Activated naive CD8-positive, alpha-beta T cell treated with anti-CD3 and anti-CD28 coated beads for 36 hours (primary cell): Measurements from ENCODE around the gene CDH22. TPM values are rescaled to one million over a fixed set of nuclear protein-coding genes. Genes with fewer than 3 reads are reported as not detected.
A peak's percentile ranks its signal among the peaks of the same experiment; 100 is the strongest.

ENCODE experiments used
- DNase-seq: peaks from one replicate; pipeline ENCODE4 v3.0.0; 2021
- H3K27ac Mint-ChIP-seq: one replicate; pipeline ENCODE4 v1.8.0; 2022; ENCODE audit warnings: mild to moderate bottlenecking, moderate library complexity, mixed read lengths
- H3K27me3 Mint-ChIP-seq: one replicate; pipeline ENCODE4 v1.8.0; 2022; ENCODE audit warnings: mild to moderate bottlenecking, mixed read lengths
- H3K36me3 Mint-ChIP-seq: one replicate; pipeline ENCODE4 v1.8.0; 2021; ENCODE audit warnings: mild to moderate bottlenecking, mixed read lengths
- H3K4me1 Mint-ChIP-seq: one replicate; pipeline ENCODE4 v1.8.0; 2021; ENCODE audit warnings: mixed read lengths
- H3K4me3 Mint-ChIP-seq: one replicate; pipeline ENCODE4 v1.8.0; 2022; ENCODE audit warnings: mild to moderate bottlenecking, moderate library complexity, mixed read lengths
- H3K9me3 Mint-ChIP-seq: one replicate; pipeline ENCODE4 v1.8.0; 2022; ENCODE audit warnings: mixed read lengths
- total RNA-seq, 2 experiments: library from RNA; stranded (reverse); gene quantifications; one replicate each; pipeline ENCODE4 v1.2.3, GENCODE V29; 2021

The CDH22 gene
- total RNA-seq, 2 experiments from 2014 or later, result 0.12 TPM; not detected in 1

GRCh38 chr20:46174469-46175126 lies 133.7 kb downstream of the CDH22 start:
- Mint-ChIP-seq H3K9me3 (no peaks in the 10 kb centered on the region), H3K36me3 (no peaks in the 10 kb centered on the region), H3K4me1 (no peaks in the 10 kb centered on the region), H3K4me3 (no peak overlapping the region), H3K27me3 (peaks cover 71% of the 10 kb centered on the region), H3K27ac (no peak overlapping the region)
- peak; percentile 77 for DNase-seq

- no peaks in the 10 kb centered on the region for H3K4me1 Mint-ChIP-seq
- DNase-seq, result no peak
- peaks cover 64% of the 10 kb centered on the region for H3K27me3 Mint-ChIP-seq
- H3K9me3 Mint-ChIP-seq, result no peaks in the 10 kb centered on the region
- no peak overlapping the region for H3K27ac Mint-ChIP-seq
- H3K36me3 Mint-ChIP-seq, result no peaks in the 10 kb centered on the region
- H3K4me3 Mint-ChIP-seq, result no peak overlapping the region
These were observed 134.4 kb downstream of the CDH22 start for GRCh38 chr20:46173652-46174468.

- no peaks in the 10 kb centered on the region for H3K36me3 Mint-ChIP-seq
- H3K4me1 Mint-ChIP-seq, result no peaks in the 10 kb centered on the region
- no peak for DNase-seq
- peaks cover 56% of the 10 kb centered on the region for H3K27me3 Mint-ChIP-seq
- H3K4me3 Mint-ChIP-seq, result no peak overlapping the region
- no peaks in the 10 kb centered on the region for H3K9me3 Mint-ChIP-seq
- H3K27ac Mint-ChIP-seq, result no peak overlapping the region
These were observed 135.2 kb downstream of the CDH22 start for GRCh38 chr20:46172961-46173536.

GRCh38 chr20:46172455-46172854 lies 135.8 kb downstream of the CDH22 start:
- H3K4me3 Mint-ChIP-seq, result no peak overlapping the region
- no peaks in the 10 kb centered on the region for H3K9me3 Mint-ChIP-seq
- H3K27me3 Mint-ChIP-seq, result peaks cover 50% of the 10 kb centered on the region
- no peak for DNase-seq
- no peaks in the 10 kb centered on the region for H3K4me1 Mint-ChIP-seq
- H3K27ac Mint-ChIP-seq, result no peak overlapping the region
- no peaks in the 10 kb centered on the region for H3K36me3 Mint-ChIP-seq

DNA sequence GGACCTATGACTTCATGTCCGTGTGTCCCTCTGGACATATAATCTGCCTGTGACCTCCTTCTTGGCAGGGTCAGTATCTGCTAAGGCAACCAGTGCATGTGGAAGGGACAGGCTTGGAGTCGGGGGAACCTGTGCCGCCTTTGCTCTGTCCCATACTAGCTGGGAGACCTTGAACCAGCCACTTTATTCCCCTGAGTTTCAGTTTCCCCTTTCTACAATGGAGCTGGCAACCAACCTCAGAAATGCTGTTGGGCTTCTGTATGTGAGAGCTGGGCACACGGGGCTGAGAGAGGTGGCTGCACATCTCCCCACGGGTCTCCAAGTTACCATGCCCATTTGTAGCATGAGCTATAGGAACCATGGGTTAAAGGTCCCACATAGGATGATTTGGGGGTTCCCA lies 136.4 kb downstream of the CDH22 start:
- Mint-ChIP-seq H3K4me3 (no peak overlapping the region), H3K27me3 (peaks cover 46% of the 10 kb centered on the region), H3K9me3 (no peaks in the 10 kb centered on the region), H3K4me1 (no peaks in the 10 kb centered on the region), H3K36me3 (no peaks in the 10 kb centered on the region), H3K27ac (no peak overlapping the region)
- DNase-seq, result no peak

DNA sequence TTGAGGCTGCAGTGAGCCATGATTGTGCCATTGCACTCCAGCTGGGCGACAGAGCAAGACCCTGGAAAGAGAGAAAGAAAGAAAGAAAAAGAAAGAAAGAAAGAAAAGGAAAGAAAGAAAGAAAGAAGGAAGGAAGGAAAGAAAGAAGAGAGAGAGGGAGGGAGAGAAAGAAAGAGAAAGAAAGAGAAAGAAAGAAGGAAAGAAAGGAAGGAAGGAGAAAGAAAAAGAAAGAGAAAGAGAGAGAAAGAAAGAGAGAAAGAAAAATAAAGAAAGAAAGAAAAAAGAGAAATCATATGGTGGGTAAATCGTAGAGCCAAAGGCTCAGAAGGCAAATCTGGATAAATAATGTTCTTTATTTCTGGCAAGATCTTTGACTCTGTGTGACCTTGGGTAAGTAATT lies 136.8 kb downstream of the CDH22 start:
- DNase-seq, result no peak
- H3K4me3 Mint-ChIP-seq, result no peak overlapping the region

GRCh38 chr20:46169245-46170171 lies 138.8 kb downstream of the CDH22 start:
- H3K27me3 Mint-ChIP-seq, result peaks cover 28% of the 10 kb centered on the region
- no peak overlapping the region for H3K27ac Mint-ChIP-seq
- H3K4me1 Mint-ChIP-seq, result no peaks in the 10 kb centered on the region
- no peaks in the 10 kb centered on the region for H3K36me3 Mint-ChIP-seq
- H3K4me3 Mint-ChIP-seq, result no peak overlapping the region
- H3K9me3 Mint-ChIP-seq, result no peaks in the 10 kb centered on the region
- DNase-seq, result no peak

More for the DNA sequence above, 136.8 kb downstream of the CDH22 start:
- Mint-ChIP-seq H3K36me3 (no peaks in the 10 kb centered on the region), H3K4me1 (no peaks in the 10 kb centered on the region), H3K9me3 (no peaks in the 10 kb centered on the region), H3K27ac (no peak overlapping the region), H3K27me3 (peaks cover 43% of the 10 kb centered on the region)

DNA sequence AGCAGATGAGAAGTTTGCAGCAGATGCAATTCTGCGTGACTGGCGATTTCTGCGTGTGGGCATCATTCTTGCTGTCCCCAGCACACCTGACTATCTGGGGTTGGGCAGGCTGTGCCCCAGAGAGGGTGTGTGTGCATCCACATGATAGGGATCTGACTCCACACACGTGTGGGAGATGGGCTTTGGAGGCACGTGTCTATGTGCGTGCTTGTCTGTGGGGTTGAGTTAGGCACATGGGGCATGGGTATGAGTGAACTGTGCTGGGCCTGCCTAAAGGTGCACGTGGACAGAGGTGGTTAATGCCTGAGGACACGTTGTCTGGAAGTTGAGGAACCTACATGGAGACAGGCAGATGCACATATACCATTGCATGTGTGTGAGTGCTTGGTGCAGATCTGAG lies 139.9 kb downstream of the CDH22 start:
- no peaks in the 10 kb centered on the region for H3K36me3 Mint-ChIP-seq
- H3K4me3 Mint-ChIP-seq, result no peak overlapping the region
- H3K4me1 Mint-ChIP-seq, result no peaks in the 10 kb centered on the region

GRCh38 chr20:46167080-46167479 lies 141.2 kb downstream of the CDH22 start:
- Mint-ChIP-seq H3K4me3 (no peak overlapping the region), H3K9me3 (no peaks in the 10 kb centered on the region), H3K27me3 (peaks cover 11% of the 10 kb centered on the region), H3K36me3 (no peaks in the 10 kb centered on the region), H3K27ac (no peak overlapping the region), H3K4me1 (no peaks in the 10 kb centered on the region)
- no peak for DNase-seq

More for the DNA sequence above, 139.9 kb downstream of the CDH22 start:
- peaks cover 24% of the 10 kb centered on the region for H3K27me3 Mint-ChIP-seq
- H3K27ac Mint-ChIP-seq, result no peak overlapping the region
- no peaks in the 10 kb centered on the region for H3K9me3 Mint-ChIP-seq
- DNase-seq, result no peak

GRCh38 chr20:46164254-46164653 lies 144.0 kb downstream of the CDH22 start:
- no peaks in the 10 kb centered on the region for H3K9me3 Mint-ChIP-seq
- H3K36me3 Mint-ChIP-seq, result no peaks in the 10 kb centered on the region
- H3K4me3 Mint-ChIP-seq, result no peak overlapping the region
- peaks cover 6% of the 10 kb centered on the region for H3K27me3 Mint-ChIP-seq
- no peak overlapping the region for H3K27ac Mint-ChIP-seq
- DNase-seq, result no peak
- H3K4me1 Mint-ChIP-seq, result no peaks in the 10 kb centered on the region

GRCh38 chr20:46161921-46162320 lies 146.4 kb downstream of the CDH22 start:
- H3K36me3 Mint-ChIP-seq, result no peaks in the 10 kb centered on the region
- H3K4me1 Mint-ChIP-seq, result no peaks in the 10 kb centered on the region

DNA sequence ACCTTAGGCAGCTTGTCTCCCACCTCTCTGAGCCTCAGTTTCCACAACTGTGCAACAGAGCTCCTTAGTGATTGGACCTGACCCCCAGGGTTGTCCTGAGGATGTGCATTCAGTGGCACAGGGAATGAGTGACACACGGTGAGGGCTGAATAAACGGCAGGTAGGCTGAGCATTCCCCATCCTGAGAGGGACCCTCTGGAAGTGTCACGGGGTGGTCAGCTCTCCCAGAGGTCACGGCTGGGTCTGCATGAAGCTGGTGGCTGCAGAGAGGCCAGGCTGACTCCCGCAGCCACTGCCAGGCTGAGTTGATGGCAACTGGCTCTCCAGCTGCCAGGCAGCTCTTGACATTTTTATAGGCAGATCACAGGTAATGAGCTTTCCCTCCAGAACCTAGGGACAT lies 147.6 kb downstream of the CDH22 start:
- DNase-seq, result no peak
- H3K4me1 Mint-ChIP-seq, result no peaks in the 10 kb centered on the region
- peaks cover 6% of the 10 kb centered on the region for H3K27me3 Mint-ChIP-seq
- H3K27ac Mint-ChIP-seq, result no peak overlapping the region
- no peak overlapping the region for H3K4me3 Mint-ChIP-seq
- no peaks in the 10 kb centered on the region for H3K9me3 Mint-ChIP-seq
- H3K36me3 Mint-ChIP-seq, result no peaks in the 10 kb centered on the region

More at GRCh38 chr20:46161921-46162320, 146.4 kb downstream of the CDH22 start:
- no peak overlapping the region for H3K4me3 Mint-ChIP-seq
- DNase-seq, result no peak
- H3K27ac Mint-ChIP-seq, result no peak overlapping the region
- H3K27me3 Mint-ChIP-seq, result peaks cover 6% of the 10 kb centered on the region
- H3K9me3 Mint-ChIP-seq, result no peaks in the 10 kb centered on the region

DNA sequence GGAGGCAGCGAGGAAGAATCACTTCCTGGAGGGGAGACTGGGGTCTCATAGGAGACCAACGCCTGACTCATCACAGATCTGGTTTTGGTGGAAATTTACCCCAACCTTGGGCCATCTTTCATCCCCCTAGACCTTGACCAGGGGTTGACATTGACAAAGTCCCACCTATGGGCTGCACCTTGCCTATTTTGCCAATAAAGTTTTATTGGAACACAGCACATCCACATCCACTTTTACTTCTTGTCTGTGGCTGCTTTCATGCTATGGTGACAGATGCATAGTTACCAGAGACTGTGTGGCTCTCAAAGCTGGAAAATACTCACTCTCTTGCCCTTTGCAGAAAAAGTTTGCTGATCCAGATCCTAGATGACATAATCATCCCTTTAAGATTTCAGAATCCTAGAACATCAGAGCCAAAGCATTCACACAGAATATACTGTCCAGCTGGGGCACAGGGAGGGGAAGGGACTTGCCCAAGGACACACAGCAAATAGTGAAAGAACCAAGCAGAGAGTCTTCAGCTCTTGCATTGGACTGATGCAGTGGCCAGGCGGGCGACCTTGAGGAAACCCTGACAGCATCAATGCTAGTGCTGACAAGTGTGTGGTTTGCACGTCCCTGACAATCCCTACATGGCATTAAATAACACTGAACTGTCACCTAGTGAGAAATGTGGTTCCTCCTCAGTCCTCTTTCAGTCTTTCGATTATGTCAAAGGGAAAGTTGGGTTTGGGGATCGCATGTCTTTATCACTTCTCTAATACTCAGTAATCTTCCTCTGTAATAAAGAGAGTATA lies 149.0 kb downstream of the CDH22 start:
- Mint-ChIP-seq H3K4me3 (no peak overlapping the region), H3K9me3 (no peaks in the 10 kb centered on the region), H3K4me1 (no peaks in the 10 kb centered on the region), H3K36me3 (no peaks in the 10 kb centered on the region), H3K27me3 (peaks cover 10% of the 10 kb centered on the region), H3K27ac (no peak overlapping the region)
- no peak for DNase-seq

DNA sequence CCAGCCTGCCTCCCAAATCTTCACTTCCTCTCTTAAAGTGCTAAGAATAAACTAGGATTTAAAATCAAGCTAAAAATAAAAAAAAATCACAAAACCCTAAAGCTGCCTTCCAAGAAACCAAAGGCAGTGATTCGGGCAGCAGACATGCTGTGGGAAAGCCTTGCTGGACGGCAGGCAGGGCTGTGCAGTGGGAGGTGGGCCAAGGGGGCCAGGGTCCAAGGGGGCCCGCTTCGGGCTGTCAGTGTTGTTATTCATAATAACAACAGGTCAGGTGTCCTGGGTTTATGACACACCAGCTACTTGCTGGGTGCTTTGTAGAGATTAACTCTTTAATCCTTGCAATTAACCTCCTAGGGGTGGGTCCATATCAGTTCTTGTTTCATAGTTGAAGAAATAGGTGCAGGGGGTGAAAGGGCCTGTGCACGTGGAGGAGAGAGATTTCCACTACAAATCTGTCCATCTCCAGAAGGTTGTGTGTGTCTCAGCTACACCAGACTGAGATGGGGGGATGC lies 149.8 kb downstream of the CDH22 start:
- Mint-ChIP-seq H3K4me1 (no peaks in the 10 kb centered on the region), H3K9me3 (no peaks in the 10 kb centered on the region), H3K27ac (no peak overlapping the region), H3K27me3 (peaks cover 8% of the 10 kb centered on the region), H3K36me3 (no peaks in the 10 kb centered on the region), H3K4me3 (no peak overlapping the region)
- DNase-seq, result no peak
